22Rv1 (cell line): Measurements from ENCODE around the gene PDLIM5.

Experiments
- CTCF ChIP-seq: fragments of 450-650 bp; IDR thresholded peaks from 2 replicates; pipeline ENCODE4 v1.5.1; 2017; ENCODE audit warnings: mild to moderate bottlenecking
- ZFX ChIP-seq: fragments of 450-650 bp; IDR thresholded peaks from 2 replicates; pipeline ENCODE4 v1.6.1; 2017; ENCODE audit warnings: antibody characterized with exemption, borderline replicate concordance

- TF ChIP-seq CTCF (no peak), ZFX (no peak)
Observed at GRCh38 chr4:94700298-94700697, 248.6 kb downstream of the PDLIM5 start.
